ENCODE measurements around the gene JDP2. TPM values are rescaled to one million over a fixed set of nuclear protein-coding genes. Genes with fewer than 3 reads are reported as not detected.

JDP2 gene
- total RNA-seq, 1 experiment from 2014 or later, result 5.9 TPM

GRCh38 chr14:75445236-75445635, 17.4 kb downstream of the JDP2 start:
- CTCF ChIA-PET, result no interaction called here

DNA sequence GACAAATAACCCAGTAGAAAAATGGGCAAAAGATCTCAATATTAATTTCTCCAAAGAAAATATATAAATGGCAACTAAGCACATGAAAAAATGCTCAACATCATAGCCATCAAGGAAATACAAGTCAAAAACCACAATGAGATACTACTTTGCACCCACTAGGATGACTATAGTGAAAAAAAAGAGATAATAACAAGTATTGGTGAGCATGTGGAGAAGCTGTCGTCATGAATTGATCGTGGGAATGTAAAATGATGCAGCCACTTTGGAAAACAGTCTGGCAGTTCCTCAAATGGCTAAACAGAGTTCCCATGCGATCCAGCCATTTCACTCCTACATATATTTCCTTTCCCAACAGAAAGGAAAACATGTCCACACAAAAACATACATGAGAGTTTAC, 18.1 kb downstream of the JDP2 start:
- CTCF ChIA-PET, result no interaction called here
- Histone ChIP-seq H3K4me3 (ENCODE audit: low read depth, low read length, poor library complexity, severe bottlenecking) (no peak overlapping the region), H3K27ac (ENCODE audit: low read depth, low read length, poor library complexity, severe bottlenecking) (no peak overlapping the region), H3K9me3 (ENCODE audit: low read depth, low read length, poor library complexity, severe bottlenecking) (no peaks in the 10 kb centered on the region), H3K4me1 (ENCODE audit: insufficient read depth, low read length, poor library complexity, severe bottlenecking) (peaks cover 5% of the 10 kb centered on the region), H3K27me3 (replicated peaks; ENCODE audit: insufficient read depth, low read depth, low read length, poor library complexity) (no peaks in the 10 kb centered on the region), H3K36me3 (ENCODE audit: insufficient read depth, low read length, poor library complexity, severe bottlenecking) (no peaks in the 10 kb centered on the region)
- no peak for DNase-seq (ENCODE audit: low spot score)
- POLR2A ChIA-PET (ENCODE audit: low non-redundant PET), result no interaction called here
- no TSS peak for BruUV-seq (replicated peaks)
- no peak for TF ChIP-seq EZH2 (IDR thresholded peaks at IDR 0.05; ENCODE audit: borderline replicate concordance, low read depth, low read length, poor library complexity, severe bottlenecking)
- TF ChIP-seq, protein P1, sequence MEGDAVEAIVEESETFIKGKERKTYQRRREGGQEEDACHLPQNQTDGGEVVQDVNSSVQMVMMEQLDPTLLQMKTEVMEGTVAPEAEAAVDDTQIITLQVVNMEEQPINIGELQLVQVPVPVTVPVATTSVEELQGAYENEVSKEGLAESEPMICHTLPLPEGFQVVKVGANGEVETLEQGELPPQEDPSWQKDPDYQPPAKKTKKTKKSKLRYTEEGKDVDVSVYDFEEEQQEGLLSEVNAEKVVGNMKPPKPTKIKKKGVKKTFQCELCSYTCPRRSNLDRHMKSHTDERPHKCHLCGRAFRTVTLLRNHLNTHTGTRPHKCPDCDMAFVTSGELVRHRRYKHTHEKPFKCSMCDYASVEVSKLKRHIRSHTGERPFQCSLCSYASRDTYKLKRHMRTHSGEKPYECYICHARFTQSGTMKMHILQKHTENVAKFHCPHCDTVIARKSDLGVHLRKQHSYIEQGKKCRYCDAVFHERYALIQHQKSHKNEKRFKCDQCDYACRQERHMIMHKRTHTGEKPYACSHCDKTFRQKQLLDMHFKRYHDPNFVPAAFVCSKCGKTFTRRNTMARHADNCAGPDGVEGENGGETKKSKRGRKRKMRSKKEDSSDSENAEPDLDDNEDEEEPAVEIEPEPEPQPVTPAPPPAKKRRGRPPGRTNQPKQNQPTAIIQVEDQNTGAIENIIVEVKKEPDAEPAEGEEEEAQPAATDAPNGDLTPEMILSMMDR (conservative IDR thresholded peaks at IDR 0.05; ENCODE audit: low read depth, low read length), result no peak
- intact Hi-C loops (cut with micrococcal nuclease; ENCODE audit: unreplicated experiment), result no loop called here

More at GRCh38 chr14:75445236-75445635, 17.4 kb downstream of the JDP2 start:
- Histone ChIP-seq H3K4me1 (ENCODE audit: insufficient read depth, low read length, poor library complexity, severe bottlenecking) (peaks cover 5% of the 10 kb centered on the region), H3K9me3 (ENCODE audit: low read depth, low read length, poor library complexity, severe bottlenecking) (no peaks in the 10 kb centered on the region), H3K27ac (ENCODE audit: low read depth, low read length, poor library complexity, severe bottlenecking) (no peak overlapping the region), H3K36me3 (ENCODE audit: insufficient read depth, low read length, poor library complexity, severe bottlenecking) (no peaks in the 10 kb centered on the region), H3K27me3 (replicated peaks; ENCODE audit: insufficient read depth, low read depth, low read length, poor library complexity) (no peaks in the 10 kb centered on the region), H3K4me3 (ENCODE audit: low read depth, low read length, poor library complexity, severe bottlenecking) (no peak overlapping the region)
- DNase-seq (ENCODE audit: low spot score), result no peak
- no TSS peak for BruUV-seq (replicated peaks)
- POLR2A ChIA-PET (ENCODE audit: low non-redundant PET), result no interaction called here
- TF ChIP-seq EZH2 (IDR thresholded peaks at IDR 0.05; ENCODE audit: borderline replicate concordance, low read depth, low read length, poor library complexity, severe bottlenecking), result no peak
- TF ChIP-seq, protein P1 (conservative IDR thresholded peaks at IDR 0.05; ENCODE audit: low read depth, low read length), result no peak
- intact Hi-C loops (cut with micrococcal nuclease; ENCODE audit: unreplicated experiment), result no loop called here

DNA sequence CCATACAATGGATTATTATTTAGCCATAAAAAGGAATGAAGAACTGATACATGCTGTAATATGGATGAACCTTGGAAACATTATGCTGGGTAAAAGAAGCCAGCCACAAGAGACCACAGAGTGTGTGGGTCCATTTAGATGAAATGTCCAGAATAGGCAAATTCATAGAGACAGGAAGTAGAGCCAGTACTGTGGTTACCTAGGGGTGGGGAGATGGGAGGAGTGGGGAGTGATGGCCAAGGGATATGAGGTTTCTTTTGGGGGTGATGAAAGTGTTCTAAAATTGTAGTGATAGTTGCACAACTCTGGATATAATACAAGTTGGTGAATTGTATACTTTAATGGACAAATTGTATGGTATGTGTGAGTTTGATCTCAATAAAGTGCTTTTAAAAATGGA, 18.6 kb downstream of the JDP2 start:
- Histone ChIP-seq H3K9me3 (ENCODE audit: low read depth, low read length, poor library complexity, severe bottlenecking) (no peaks in the 10 kb centered on the region), H3K4me1 (ENCODE audit: insufficient read depth, low read length, poor library complexity, severe bottlenecking) (peaks cover 5% of the 10 kb centered on the region), H3K36me3 (ENCODE audit: insufficient read depth, low read length, poor library complexity, severe bottlenecking) (no peaks in the 10 kb centered on the region), H3K4me3 (ENCODE audit: low read depth, low read length, poor library complexity, severe bottlenecking) (no peak overlapping the region), H3K27ac (ENCODE audit: low read depth, low read length, poor library complexity, severe bottlenecking) (no peak overlapping the region), H3K27me3 (replicated peaks; ENCODE audit: insufficient read depth, low read depth, low read length, poor library complexity) (no peaks in the 10 kb centered on the region)
- BruUV-seq (replicated peaks), result no TSS peak
- no peak for DNase-seq (ENCODE audit: low spot score)
- intact Hi-C loops (cut with micrococcal nuclease; ENCODE audit: unreplicated experiment), result no loop called here
- CTCF ChIA-PET, result no interaction called here
- POLR2A ChIA-PET (ENCODE audit: low non-redundant PET), result no interaction called here
- TF ChIP-seq EZH2 (IDR thresholded peaks at IDR 0.05; ENCODE audit: borderline replicate concordance, low read depth, low read length, poor library complexity, severe bottlenecking), result no peak
- TF ChIP-seq, protein P1 (conservative IDR thresholded peaks at IDR 0.05; ENCODE audit: low read depth, low read length), result no peak
